Fibroblast of gingiva (primary cell): Measurements from ENCODE around the gene C2CD2.

Experiments used
- DNase-seq: peaks from one replicate; pipeline ENCODE4 v3.0.0-alpha.2; 2011; ENCODE audit warnings: low read depth

C2CD2 gene

GRCh38 chr21:41865002-41865777 is 88.6 kb downstream of the C2CD2 start:
- DNase-seq = no peak

GRCh38 chr21:41864311-41865001 is 89.4 kb downstream of the C2CD2 start:
- DNase-seq = no peak

- no peak for DNase-seq
Observed at GRCh38 chr21:41863439-41863740, 90.4 kb downstream of the C2CD2 start.

GRCh38 chr21:41861987-41862386 is 91.8 kb downstream of the C2CD2 start:
- no peak for DNase-seq

- DNase-seq = no peak
Observed at GRCh38 chr21:41861255-41861654, 92.6 kb downstream of the C2CD2 start.

- no peak for DNase-seq
Observed at GRCh38 chr21:41859297-41859980, 94.4 kb downstream of the C2CD2 start.

GRCh38 chr21:41858466-41859296 is 95.1 kb downstream of the C2CD2 start:
- DNase-seq = no peak

- no peak for DNase-seq
Observed at GRCh38 chr21:41857771-41858300, 96.0 kb downstream of the C2CD2 start.

GRCh38 chr21:41856572-41856971 is 97.2 kb downstream of the C2CD2 start:
- no peak for DNase-seq

GRCh38 chr21:41854426-41854995 is 99.3 kb downstream of the C2CD2 start:
- no peak for DNase-seq

GRCh38 chr21:41852929-41853320 is 100.9 kb downstream of the C2CD2 start:
- DNase-seq = no peak

GRCh38 chr21:41852151-41852928 is 101.5 kb downstream of the C2CD2 start:
- no peak for DNase-seq

- no peak for DNase-seq
Observed at GRCh38 chr21:41851090-41851790, 102.6 kb downstream of the C2CD2 start.

GRCh38 chr21:41850085-41850484 is 103.7 kb downstream of the C2CD2 start:
- DNase-seq = no peak

GRCh38 chr21:41848958-41849580 is 104.7 kb downstream of the C2CD2 start:
- DNase-seq = no peak

- DNase-seq = no peak
Observed at GRCh38 chr21:41848533-41848932, 105.3 kb downstream of the C2CD2 start.

GRCh38 chr21:41847066-41847804 is 106.6 kb downstream of the C2CD2 start:
- peak; percentile 15 for DNase-seq

GRCh38 chr21:41846536-41846935 is 107.3 kb downstream of the C2CD2 start:
- no peak for DNase-seq

GRCh38 chr21:41846033-41846317 is 107.8 kb downstream of the C2CD2 start:
- no peak for DNase-seq
